H1 (cell line): ENCODE data around the gene MFAP1. TPM values are rescaled to one million over a fixed set of nuclear protein-coding genes. Genes with fewer than 3 reads are reported as not detected.

Experiments used
- CTCF ChIA-PET: fragments of 300-600 bp; sonication (Branson Sonifier 250); formaldehyde crosslinking; loops from one replicate; lab custom pipeline; 2021; ENCODE audit not compliant: partially characterized antibody; lab: Charles Lee
- POLR2A ChIA-PET: fragments of 300-600 bp; sonication (Branson Sonifier 250); formaldehyde crosslinking; loops from one replicate; lab custom pipeline; 2021; ENCODE audit warnings: inconsistent platforms; ENCODE audit not compliant: partially characterized antibody; lab: Charles Lee
- DNase-seq, 2 experiments: peaks; one replicate each; pipeline versions ENCODE4 v3.0.0 to v3.0.0-alpha.2; 2010 to 2022; ENCODE audit warnings: low spot score in 2 of 2, low read depth in 1 of 2, mixed read lengths in 1 of 2
- FAIRE-seq: peaks from 2 replicates; lab custom pipeline; 2011; peaks lifted over from hg19 to GRCh38; lab: Jason Lieb, UNC
- H2AFZ ChIP-seq: 2 replicates; pipeline ENCODE4 v1.8.1; 2012; ENCODE audit warnings: low read length, inconsistent platforms
- H2AK5ac ChIP-seq: 2 replicates; pipeline ENCODE4 v1.6.1; 2013; ENCODE audit warnings: low read depth, low read length
- H2BK120ac ChIP-seq: replicated peaks from 2 replicates; pipeline ENCODE3; 2013; ENCODE audit warnings: low read depth, low read length, inconsistent platforms
- H2BK12ac ChIP-seq: 2 replicates; pipeline ENCODE4 v1.6.1; 2013; ENCODE audit warnings: low read depth, low read length
- H2BK15ac ChIP-seq: 2 replicates; pipeline ENCODE4 v1.6.1; 2013; ENCODE audit warnings: low read length
- H2BK20ac ChIP-seq: 2 replicates; pipeline ENCODE4 v1.6.1; 2013; ENCODE audit warnings: low read length
- H2BK5ac ChIP-seq: 2 replicates; pipeline ENCODE4 v1.6.1; 2013; ENCODE audit warnings: low read depth, low read length
- H3K14ac ChIP-seq: 2 replicates; pipeline ENCODE4 v1.6.1; 2013; ENCODE audit warnings: inconsistent platforms; ENCODE audit not compliant: insufficient read length
- H3K18ac ChIP-seq: 2 replicates; pipeline ENCODE4 v1.6.1; 2013; ENCODE audit warnings: low read length; ENCODE audit errors: extremely low read depth
- H3K23ac ChIP-seq: 2 replicates; pipeline ENCODE4 v1.6.1; 2013; ENCODE audit warnings: inconsistent platforms; ENCODE audit not compliant: insufficient read length
- H3K23me2 ChIP-seq: 2 replicates; pipeline ENCODE4 v1.6.1; 2013; ENCODE audit warnings: low read depth, low read length
- H3K27ac ChIP-seq: 2 replicates; pipeline ENCODE4 v1.6.1; 2011; ENCODE audit warnings: low read depth, low read length, inconsistent platforms
- H3K27me3 ChIP-seq, 4 experiments: replicated peaks in 1 of 4; 1 replicate in 1 of 4; 2 replicates in 3 of 4; pipeline versions ENCODE4 v1.6.1 to v1.8.1; 2011 to 2013; ENCODE audit warnings: low read length in 3 of 4, mild to moderate bottlenecking in 3 of 4, inconsistent platforms in 2 of 4, mixed read lengths in 2 of 4, moderate library complexity in 1 of 4; ENCODE audit not compliant: control insufficient read depth in 3 of 4, insufficient read depth in 3 of 4; ENCODE audit errors: extremely low read depth in 1 of 4
- H3K36me3 ChIP-seq, 4 experiments: 2 replicates each; pipeline versions ENCODE4 v1.6.1 to v1.8.1; 2011 to 2013; ENCODE audit warnings: mild to moderate bottlenecking in 4 of 4, low read length in 3 of 4, moderate library complexity in 2 of 4, control low read depth in 1 of 4, inconsistent platforms in 1 of 4; ENCODE audit not compliant: insufficient read depth in 4 of 4, control insufficient read depth in 2 of 4
- H3K4ac ChIP-seq: replicated peaks from 2 replicates; pipeline ENCODE3; 2013; ENCODE audit warnings: low read length, low read depth, mixed read lengths, inconsistent platforms; ENCODE audit not compliant: insufficient read length
- H3K4me1 ChIP-seq, 4 experiments: replicated peaks in 1 of 4; 1 replicate in 1 of 4; 2 replicates in 3 of 4; pipeline versions ENCODE4 v1.6.1 to v1.8.1; 2011 to 2013; ENCODE audit warnings: low read length in 3 of 4, inconsistent platforms in 2 of 4, mixed read lengths in 1 of 4; ENCODE audit not compliant: insufficient read depth in 4 of 4, control insufficient read depth in 3 of 4
- H3K4me2 ChIP-seq, 2 experiments: 2 replicates each; pipeline versions ENCODE4 v1.6.1 to v1.8.1; 2011 to 2013; ENCODE audit warnings: low read depth in 2 of 2, low read length in 2 of 2, control low read depth in 1 of 2, inconsistent platforms in 1 of 2, mild to moderate bottlenecking in 1 of 2; ENCODE audit not compliant: insufficient read depth in 1 of 2
- H3K4me3 ChIP-seq, 4 experiments: fragments of 200-600, 300-600 bp in 1 of 4; sonication (generic), shearing (Covaris generic), sonication (Bioruptor Twin) in 1 of 4; 2 replicates each; pipeline versions ENCODE4 v1.5.1 to v1.8.1; 2011 to 2016; ENCODE audit warnings: low read length in 4 of 4, low read depth in 3 of 4, control low read depth in 2 of 4, inconsistent platforms in 2 of 4, mild to moderate bottlenecking in 2 of 4, mixed read lengths in 1 of 4, moderate library complexity in 1 of 4; ENCODE audit not compliant: insufficient read depth in 2 of 4; ENCODE audit errors: extremely low read depth in 1 of 4
- H3K56ac ChIP-seq: replicated peaks from 2 replicates; pipeline ENCODE3; 2013; ENCODE audit warnings: low read depth, mild to moderate bottlenecking, mixed read lengths, low read length, inconsistent platforms; ENCODE audit not compliant: insufficient read length
- H3K79me1 ChIP-seq: 2 replicates; pipeline ENCODE4 v1.6.1; 2013; ENCODE audit warnings: low read depth, low read length, control low read depth
- H3K79me2 ChIP-seq, 2 experiments: 2 replicates each; pipeline versions ENCODE4 v1.6.1 to v1.8.1; 2012 to 2013; ENCODE audit warnings: low read length in 2 of 2, mild to moderate bottlenecking in 2 of 2, inconsistent platforms in 1 of 2; ENCODE audit not compliant: insufficient read depth in 2 of 2, control insufficient read depth in 1 of 2
- H3K9ac ChIP-seq, 4 experiments: replicated peaks in 1 of 4; 1 replicate in 1 of 4; 2 replicates in 3 of 4; pipeline versions ENCODE4 v1.6.1 to v1.8.1; 2011 to 2013; ENCODE audit warnings: low read depth in 3 of 4, low read length in 3 of 4, control low read depth in 2 of 4, mild to moderate bottlenecking in 2 of 4, moderate library complexity in 2 of 4, inconsistent platforms in 1 of 4; ENCODE audit errors: extremely low read depth in 1 of 4
- H3K9me3 ChIP-seq, 2 experiments: 2 replicates each; pipeline versions ENCODE4 v1.6.1 to v1.8.1; 2012 to 2013; ENCODE audit warnings: mild to moderate bottlenecking in 2 of 2, moderate library complexity in 2 of 2, control low read depth in 1 of 2, inconsistent platforms in 1 of 2, low read depth in 1 of 2, low read length in 1 of 2, mixed read lengths in 1 of 2; ENCODE audit not compliant: insufficient read depth in 2 of 2
- H4K20me1 ChIP-seq, 2 experiments: replicated peaks in 1 of 2; 2 replicates each; pipeline versions ENCODE3 to v1.8.1; 2011 to 2013; ENCODE audit warnings: inconsistent platforms in 2 of 2, low read length in 2 of 2, mild to moderate bottlenecking in 1 of 2; ENCODE audit not compliant: insufficient read depth in 2 of 2, control insufficient read depth in 1 of 2
- H4K5ac ChIP-seq: 2 replicates; pipeline ENCODE4 v1.6.1; 2013; ENCODE audit warnings: low read length, low read depth, mixed read lengths, inconsistent platforms; ENCODE audit not compliant: insufficient read length
- H4K8ac ChIP-seq: 2 replicates; pipeline ENCODE4 v1.8.0; 2013; ENCODE audit warnings: mild to moderate bottlenecking, moderate library complexity, low read length, inconsistent platforms; ENCODE audit not compliant: insufficient read depth; ENCODE audit errors: extremely low read depth
- H4K91ac ChIP-seq: replicated peaks from 2 replicates; pipeline ENCODE3; 2013; ENCODE audit warnings: low read length, mixed read lengths, inconsistent platforms; ENCODE audit not compliant: insufficient read length
- CBX5 ChIP-seq: fragments of 300-800, 300-1000 bp; sonication (generic); IDR thresholded peaks from 2 replicates; pipeline ENCODE4 v1.7.1; 2016; ENCODE audit warnings: antibody characterized with exemption, low read length, low read depth
- CBX8 ChIP-seq: fragments of 300-800, 300-1000 bp; sonication (generic); IDR thresholded peaks from 2 replicates; pipeline ENCODE4 v1.7.1; 2016; ENCODE audit warnings: low read depth, low read length, borderline replicate concordance
- CHD2 ChIP-seq: IDR thresholded peaks from 2 replicates; pipeline ENCODE4 v1.6.1; 2012; ENCODE audit warnings: low read length, improper control_type of control experiment
- EZH2 ChIP-seq: fragments of 200-600 bp; sonication (generic); IDR thresholded peaks from 2 replicates; pipeline ENCODE4 v1.7.1; 2012; ENCODE audit warnings: low read depth, mild to moderate bottlenecking, moderate library complexity, low read length, inconsistent platforms; ENCODE audit not compliant: severe bottlenecking
- HDAC6 ChIP-seq: IDR thresholded peaks from one replicate; pipeline ENCODE4 v1.7.1; 2012; ENCODE audit warnings: low read depth, mild to moderate bottlenecking, inconsistent platforms, low read length, moderate library complexity
- JUN ChIP-seq: IDR thresholded peaks from 2 replicates; pipeline ENCODE4 v1.6.1; 2011; ENCODE audit warnings: low read depth, mild to moderate bottlenecking, improper control_type of control experiment, low read length
- MAFK ChIP-seq: IDR thresholded peaks from 2 replicates; pipeline ENCODE4 v1.6.1; 2012; ENCODE audit warnings: low read depth, mild to moderate bottlenecking, improper control_type of control experiment, low read length
- RFX5 ChIP-seq: IDR thresholded peaks from 2 replicates; pipeline ENCODE4 v1.6.1; 2011; ENCODE audit warnings: low read depth, low read length, improper control_type of control experiment, borderline replicate concordance
- TCF12 ChIP-seq: IDR thresholded peaks from 2 replicates; pipeline ENCODE4 v1.6.1; 2011; ENCODE audit warnings: low read depth, mild to moderate bottlenecking, low read length
- TEAD4 ChIP-seq: IDR thresholded peaks from 2 replicates; pipeline ENCODE4 v1.6.1; 2012; ENCODE audit warnings: low read depth, low read length, inconsistent platforms, mixed read lengths
- WGBS, 2 experiments: shearing (Covaris generic) in 1 of 2; methylation state at CpG; one replicate each; pipeline versions ENCODE4 v1.1.6 to v1.1.7; 2013 to 2015; ENCODE audit warnings: low lambda C conversion rate in 2 of 2, mixed read lengths in 2 of 2, inconsistent platforms in 1 of 2, low coverage in 1 of 2, missing lambda C conversion rate in 1 of 2; ENCODE audit not compliant: insufficient replicate concordance in 2 of 2, insufficient coverage in 1 of 2, insufficient read length in 1 of 2; ENCODE audit errors: extremely low coverage in 1 of 2, missing lambda C conversion rate in 1 of 2; 5-methylcytosine and 5-hydroxymethylcytosine counted together
- polyA plus RNA-seq, 7 experiments: library from polyadenylated mRNA; depleted of rRNA in 3 of 7; stranded (reverse) in 5 of 7; unstranded in 2 of 7; fragments of >200 nt in 5 of 7; fragments of 200-250 nt in 2 of 7; gene quantifications; 1 replicate in 5 of 7; 2 replicates in 1 of 7; 4 replicates in 1 of 7; pipeline versions ENCODE4 v1.2.1 to v1.2.3, GENCODE V29; 2011 to 2013; ENCODE audit warnings: missing spikeins in 2 of 7, mixed read lengths in 2 of 7
- total RNA-seq: library from RNA; stranded (reverse); fragmentation: NEBNext Ultra II Directional; extraction: Animal tissue kit (Norgen Biotek cat#: 25700); gene quantifications from 2 replicates; pipeline ENCODE4 v1.2.1, GENCODE V29; 2021
- TF ChIP-seq, protein P1 (sequence below): IDR thresholded peaks from 2 replicates; pipeline ENCODE4 v1.6.1; 2012; ENCODE audit warnings: low read length, inconsistent platforms

Gene MFAP1
- total and polyA plus RNA-seq, 2 of the 8 experiments (the other 6 are each of a cell fraction or from before 2014, with no cell fraction given) = 23.6 to 36.7 TPM

- Histone ChIP-seq H3K4ac (no peak overlapping the region), H3K27me3 (no peaks in the 10 kb centered on the region), H2BK12ac (no peak overlapping the region), H3K79me1 (no peaks in the 10 kb centered on the region), H2AFZ (no peak overlapping the region), H3K18ac (no peak overlapping the region), H3K9ac (no peak overlapping the region), H3K4me1 (no peaks in the 10 kb centered on the region), H3K23ac (no peak overlapping the region), H4K91ac (no peak overlapping the region), H2BK5ac (no peak overlapping the region), H2BK15ac (no peak overlapping the region), H3K36me3 (peaks cover 0 to 30% (median 4%) of the 10 kb centered on the region in 4 experiments; a peak in 5 of 8 replicates), H2BK120ac (no peak overlapping the region), H3K23me2 (0 out of 2 replicates have a peak, but pooled peaks cover 2% of the 10 kb centered on the region), H4K5ac (no peak overlapping the region), H3K79me2 (no peaks in the 10 kb centered on the region), H3K9me3 (no peaks in the 10 kb centered on the region), H2BK20ac (no peak overlapping the region), H3K14ac (no peak overlapping the region), H3K56ac (no peak overlapping the region), H2AK5ac (no peak overlapping the region), H3K4me2 (no peak overlapping the region), H3K27ac (no peak overlapping the region), H4K8ac (no peak overlapping the region), H4K20me1 (no peaks in the 10 kb centered on the region), H3K4me3 (no peak overlapping the region)
- DNase-seq (no peak), FAIRE-seq (no peak)
- 95% methylated on average over 4 of the region's 4 CpGs; no CpG with 5 or more reads in 1 of the 2 experiments for WGBS, 2 experiments
- ChIA-PET POLR2A (interaction anchor here (1.5 kb wide), 1 partner anchor 37 kb away, joined by 3 read pairs; no protein-coding TSS in a partner anchor), CTCF (interaction anchor here (1.6 kb wide), 1 partner anchor 13 kb away, joined by 4 read pairs; no protein-coding TSS in a partner anchor)
- TF ChIP-seq, protein P1, sequence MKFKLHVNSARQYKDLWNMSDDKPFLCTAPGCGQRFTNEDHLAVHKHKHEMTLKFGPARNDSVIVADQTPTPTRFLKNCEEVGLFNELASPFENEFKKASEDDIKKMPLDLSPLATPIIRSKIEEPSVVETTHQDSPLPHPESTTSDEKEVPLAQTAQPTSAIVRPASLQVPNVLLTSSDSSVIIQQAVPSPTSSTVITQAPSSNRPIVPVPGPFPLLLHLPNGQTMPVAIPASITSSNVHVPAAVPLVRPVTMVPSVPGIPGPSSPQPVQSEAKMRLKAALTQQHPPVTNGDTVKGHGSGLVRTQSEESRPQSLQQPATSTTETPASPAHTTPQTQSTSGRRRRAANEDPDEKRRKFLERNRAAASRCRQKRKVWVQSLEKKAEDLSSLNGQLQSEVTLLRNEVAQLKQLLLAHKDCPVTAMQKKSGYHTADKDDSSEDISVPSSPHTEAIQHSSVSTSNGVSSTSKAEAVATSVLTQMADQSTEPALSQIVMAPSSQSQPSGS = no peak
- TF ChIP-seq CBX5 (no peak), CBX8 (no peak), MAFK (no peak), CHD2 (no peak), TCF12 (no peak), JUN (no peak), RFX5 (no peak), HDAC6 (no peak), TEAD4 (no peak), EZH2 (no peak)
These were observed 35.1 kb upstream of the MFAP1 start for GRCh38 chr15:43859546-43859945.
